ENCODE data around the gene LHX3.

The LHX3 gene

GRCh38 chr9:136147890-136148714 is 56.8 kb downstream of the LHX3 start:
- Histone ChIP-seq H3K9ac (ENCODE audit: low read length) (no peak overlapping the region), H3K4me3 (ENCODE audit: low read length) (no peak overlapping the region), H3K9me3 (replicated peaks; ENCODE audit: insufficient read depth, low read length) (no peaks in the 10 kb centered on the region), H3F3A (ENCODE audit: insufficient read depth, low read length) (no peaks in the 10 kb centered on the region), H3K27ac (ENCODE audit: low read length) (no peak overlapping the region), H2AFZ (ENCODE audit: low read length) (no peak overlapping the region), H3K27me3 (replicated peaks; ENCODE audit: insufficient read depth, low read length) (peaks cover 97% of the 10 kb centered on the region), H4K20me1 (ENCODE audit: insufficient read depth, low read length) (no peaks in the 10 kb centered on the region), H3K36me3 (replicated peaks; ENCODE audit: insufficient read depth, low read length) (no peaks in the 10 kb centered on the region), H3K79me2 (ENCODE audit: low read length) (no peaks in the 10 kb centered on the region), H3K4me2 (ENCODE audit: low read depth, low read length) (no peak overlapping the region), H3K4me1 (ENCODE audit: low read length) (no peaks in the 10 kb centered on the region), H3K9me2 (replicated peaks; ENCODE audit: insufficient read depth, low read length) (no peaks in the 10 kb centered on the region)
- TF ChIP-seq EZH2 (optimal IDR thresholded peaks at IDR 0.05; ENCODE audit: low read depth, low read length) (no peak), CTCF (IDR thresholded peaks at IDR 0.05; ENCODE audit: low read length) (no peak), EZH2phosphoT487 (IDR thresholded peaks at IDR 0.05; ENCODE audit: low read length) (no peak)
- no peak for DNase-seq

GRCh38 chr9:136147038-136147889 is 57.7 kb downstream of the LHX3 start:
- H3K36me3 ChIP-seq (replicated peaks; ENCODE audit: insufficient read depth, low read length), result no peaks in the 10 kb centered on the region
- no peak for TF ChIP-seq EZH2 (optimal IDR thresholded peaks at IDR 0.05; ENCODE audit: low read depth, low read length)
- TF ChIP-seq CTCF (IDR thresholded peaks at IDR 0.05; ENCODE audit: low read length), result no peak
- TF ChIP-seq EZH2phosphoT487 (IDR thresholded peaks at IDR 0.05; ENCODE audit: low read length), result no peak
- no peak for DNase-seq
- no peaks in the 10 kb centered on the region for H3K9me2 ChIP-seq (replicated peaks; ENCODE audit: insufficient read depth, low read length)
- H3K79me2 ChIP-seq (ENCODE audit: low read length), result no peaks in the 10 kb centered on the region
- H3K4me1 ChIP-seq (ENCODE audit: low read length), result no peaks in the 10 kb centered on the region
- no peak overlapping the region for H2AFZ ChIP-seq (ENCODE audit: low read length)
- no peak overlapping the region for H3K4me2 ChIP-seq (ENCODE audit: low read depth, low read length)
- peaks cover 97% of the 10 kb centered on the region for H3K27me3 ChIP-seq (replicated peaks; ENCODE audit: insufficient read depth, low read length)
- no peaks in the 10 kb centered on the region for H3K9me3 ChIP-seq (replicated peaks; ENCODE audit: insufficient read depth, low read length)
- no peaks in the 10 kb centered on the region for H4K20me1 ChIP-seq (ENCODE audit: insufficient read depth, low read length)
- H3K9ac ChIP-seq (ENCODE audit: low read length), result no peak overlapping the region
- no peak overlapping the region for H3K4me3 ChIP-seq (ENCODE audit: low read length)
- no peak overlapping the region for H3K27ac ChIP-seq (ENCODE audit: low read length)
- H3F3A ChIP-seq (ENCODE audit: insufficient read depth, low read length), result no peaks in the 10 kb centered on the region
